Lung microvascular endothelial cell (primary cell): ENCODE results near the gene TOR1AIP1. TPM values are rescaled to one million over a fixed set of nuclear protein-coding genes. Genes with fewer than 3 reads are reported as not detected.
"Not testable (repeated sequence)": the region's sequence is repeated elsewhere in the genome, so short reads cannot be mapped to it uniquely, and the experiment has no call there.

ENCODE experiments used
- DNase-seq, 2 donors: peaks; one replicate each; pipeline versions ENCODE4 v3.0.0 to v3.0.0-alpha.2; 2010; ENCODE audit warnings: low read depth in 2 of 2
- total RNA-seq: library from RNA; depleted of rRNA; stranded (reverse); fragments of >200 nt; gene quantifications from 2 replicates; pipeline ENCODE4 v1.2.1, GENCODE V29; 2014

The TOR1AIP1 gene
- total RNA-seq, 1 donor from 2014 or later: 22.6 TPM

DNA sequence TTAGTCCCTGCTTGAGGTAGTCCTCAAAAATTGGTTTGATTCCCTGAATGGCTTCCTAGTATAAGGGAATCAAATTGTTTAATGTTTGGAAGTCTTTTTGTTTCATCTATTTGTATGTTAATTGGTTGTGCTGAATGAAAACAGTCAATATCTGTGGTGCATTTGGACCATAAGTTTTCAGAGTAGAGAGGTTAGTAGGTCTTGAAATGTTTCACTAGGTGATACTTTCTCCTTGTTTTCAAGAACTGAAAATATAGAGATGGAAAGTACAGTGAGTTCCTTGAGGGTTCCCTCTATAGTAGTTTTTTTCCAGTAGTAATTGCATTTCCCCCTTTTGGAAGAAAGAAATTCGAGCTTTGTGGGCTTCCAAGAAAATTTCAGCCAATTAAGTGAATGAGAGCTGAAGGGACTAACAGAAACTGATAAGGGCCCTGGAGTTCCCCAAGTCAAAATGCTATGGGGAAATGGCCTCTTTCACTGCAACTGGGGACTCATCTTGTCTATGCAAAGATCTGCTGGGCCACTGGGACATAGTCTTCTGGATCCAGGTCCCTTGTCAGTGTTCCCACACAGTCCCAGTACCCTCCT, 53.9 kb downstream of the TOR1AIP1 start:
- DNase-seq: no peak

DNA sequence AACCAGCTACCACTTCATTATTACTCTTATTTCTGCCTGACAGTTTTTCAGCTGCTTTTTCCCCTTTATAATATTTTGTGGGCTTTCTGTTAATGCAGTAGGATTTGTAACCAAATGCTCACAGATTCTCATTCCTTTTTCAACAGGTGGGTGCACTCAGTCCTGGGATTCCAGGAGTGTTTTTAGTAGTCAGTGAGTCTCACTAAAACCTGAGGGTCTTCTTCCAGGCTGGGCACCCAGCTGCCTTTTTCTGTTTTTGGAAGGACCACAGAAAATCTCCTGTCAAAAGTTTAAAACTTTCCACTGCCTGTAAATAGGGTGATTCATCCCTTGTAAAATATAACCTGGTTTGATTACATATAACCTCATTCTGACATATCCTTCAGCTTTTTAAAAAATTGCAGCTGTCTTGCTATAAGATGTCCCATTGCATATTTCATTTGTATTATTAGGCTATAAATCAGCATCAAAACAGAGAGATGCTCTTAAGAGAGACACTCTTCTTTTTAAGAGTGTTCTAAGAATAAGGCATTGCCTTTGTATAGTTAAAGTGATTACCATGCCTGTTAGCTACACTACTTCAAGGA, 55.7 kb downstream of the TOR1AIP1 start:
- DNase-seq: no peak

DNA sequence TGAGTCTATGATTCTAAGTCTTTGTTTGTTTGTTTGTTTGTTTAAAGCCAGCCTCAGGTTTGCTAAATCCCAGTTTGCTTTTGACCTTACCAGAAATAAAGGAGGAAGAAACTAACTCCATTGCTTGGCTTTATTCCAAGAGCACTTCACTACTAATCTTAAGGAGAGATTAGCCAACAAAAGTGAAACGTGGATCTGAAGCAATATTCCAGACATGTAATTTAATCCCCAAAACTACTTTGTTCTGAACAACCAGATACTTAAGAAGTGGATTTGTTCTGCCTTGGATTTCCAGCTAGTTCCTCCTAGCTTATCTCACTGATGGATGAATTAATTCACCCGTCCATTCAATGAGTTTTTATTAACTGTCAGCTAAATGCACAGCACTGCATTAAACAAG, 56.7 kb downstream of the TOR1AIP1 start:
- DNase-seq: no peak

DNA sequence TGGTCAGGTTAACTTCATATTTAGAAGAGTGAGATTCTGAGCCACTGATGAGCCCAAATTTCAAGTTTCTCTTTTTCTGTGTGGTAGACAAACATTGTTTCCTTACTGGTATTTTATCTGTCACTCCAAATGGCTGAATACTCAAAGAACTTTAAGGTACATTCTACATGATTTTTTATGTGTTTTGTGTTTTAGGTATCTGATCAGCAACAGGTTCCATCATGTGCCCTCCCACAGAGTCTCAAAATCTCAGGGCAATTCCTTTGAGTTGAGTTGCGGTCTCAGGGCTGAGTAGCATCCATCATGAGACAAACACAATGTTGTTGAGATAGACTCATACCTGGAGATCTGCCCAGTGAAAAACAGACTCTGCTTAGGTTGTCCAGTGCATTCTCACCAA, 57.9 kb downstream of the TOR1AIP1 start:
- DNase-seq: no peak

DNA sequence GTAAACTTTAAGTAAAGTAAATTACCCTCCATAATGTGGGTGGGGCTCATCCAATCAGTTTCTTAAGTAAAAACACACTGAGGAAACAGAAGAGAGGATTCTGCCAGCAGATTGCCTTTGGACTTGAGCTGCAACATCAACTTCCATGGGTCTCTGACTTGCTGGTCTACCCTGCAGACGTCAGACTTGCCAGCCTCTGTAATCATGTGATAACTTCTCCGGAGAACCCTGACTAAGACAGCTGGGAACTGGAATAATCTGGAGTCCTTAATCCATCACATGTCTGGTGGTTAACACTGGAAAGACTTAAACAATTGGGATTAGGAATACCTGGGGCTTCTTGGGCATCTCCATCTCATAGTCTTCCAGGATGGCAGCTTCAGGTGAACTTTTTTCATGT, 59.4 kb downstream of the TOR1AIP1 start:
- no peak for DNase-seq

DNA sequence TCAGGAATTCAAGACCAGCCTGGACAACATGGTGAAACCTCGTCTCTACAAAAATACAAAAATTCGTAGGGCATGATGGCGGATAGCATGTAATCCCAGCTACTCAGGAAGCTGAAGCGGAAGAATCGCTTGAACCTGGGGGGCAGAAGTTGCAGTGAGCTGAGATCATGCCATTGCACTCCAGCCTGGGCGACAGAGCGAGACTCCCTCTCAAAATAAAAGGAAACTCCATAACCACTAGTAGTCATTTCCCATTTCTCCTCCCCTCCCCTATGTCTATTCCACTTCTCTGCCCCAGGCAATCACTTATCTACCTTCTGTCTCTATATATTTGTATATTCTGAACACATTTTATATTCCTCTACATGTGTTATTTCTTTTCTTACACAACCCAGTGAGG, 68.6 kb downstream of the TOR1AIP1 start:
- DNase-seq: no peak

DNA sequence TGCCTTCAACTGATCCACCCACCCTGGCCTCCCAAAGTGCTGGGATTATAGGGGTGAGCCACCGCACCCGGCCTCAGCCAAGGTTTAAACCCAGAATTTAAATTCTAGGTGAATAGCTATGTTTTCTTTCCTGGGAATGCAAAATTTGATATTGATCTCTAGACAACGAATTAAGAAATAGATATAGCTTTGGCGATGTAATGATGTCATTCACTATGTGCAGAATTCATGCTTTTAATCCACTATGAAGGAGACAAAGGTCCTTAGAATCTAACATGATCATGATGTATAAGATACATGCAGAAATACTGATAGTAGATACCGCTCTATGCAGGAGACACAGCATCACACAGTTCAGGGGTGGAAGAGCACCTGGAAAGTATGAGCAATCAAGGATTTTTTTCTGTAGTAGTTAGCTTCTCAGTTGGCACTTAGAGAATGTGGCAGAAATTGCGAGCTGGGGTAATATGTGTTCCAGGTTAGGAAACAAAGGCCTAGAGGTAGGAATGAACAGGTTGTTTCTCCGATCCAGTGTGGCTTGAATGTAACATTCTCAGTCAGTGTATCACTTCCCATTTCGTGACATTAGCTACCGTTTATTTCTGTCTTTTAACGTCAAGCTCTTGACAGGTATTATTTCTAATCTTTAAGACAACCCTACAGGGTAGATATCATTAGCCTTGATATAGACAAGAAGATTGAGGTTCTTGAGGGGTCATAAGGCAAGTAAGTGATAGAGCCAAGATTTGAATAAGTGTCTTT, 69.5 kb downstream of the TOR1AIP1 start:
- no peak for DNase-seq

DNA sequence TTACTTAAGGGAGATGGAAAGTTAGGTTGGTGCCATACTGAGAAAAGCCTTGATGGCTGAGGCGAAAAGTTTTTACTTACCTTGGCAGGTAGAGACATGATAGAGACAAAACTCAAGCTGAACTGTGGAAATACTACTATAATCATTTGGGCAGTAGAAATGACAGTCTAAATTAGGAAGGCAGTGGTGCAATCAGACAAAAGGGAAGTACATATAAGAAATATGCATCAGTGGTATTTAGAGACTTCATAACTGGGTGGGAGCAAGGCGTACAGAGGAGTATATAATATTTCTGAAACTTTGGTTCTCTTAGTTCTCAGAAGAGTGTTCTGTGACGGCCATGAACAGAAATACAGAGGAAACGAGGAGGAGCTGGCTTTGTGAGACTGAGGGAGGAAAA, 70.1 kb downstream of the TOR1AIP1 start:
- no peak for DNase-seq

DNA sequence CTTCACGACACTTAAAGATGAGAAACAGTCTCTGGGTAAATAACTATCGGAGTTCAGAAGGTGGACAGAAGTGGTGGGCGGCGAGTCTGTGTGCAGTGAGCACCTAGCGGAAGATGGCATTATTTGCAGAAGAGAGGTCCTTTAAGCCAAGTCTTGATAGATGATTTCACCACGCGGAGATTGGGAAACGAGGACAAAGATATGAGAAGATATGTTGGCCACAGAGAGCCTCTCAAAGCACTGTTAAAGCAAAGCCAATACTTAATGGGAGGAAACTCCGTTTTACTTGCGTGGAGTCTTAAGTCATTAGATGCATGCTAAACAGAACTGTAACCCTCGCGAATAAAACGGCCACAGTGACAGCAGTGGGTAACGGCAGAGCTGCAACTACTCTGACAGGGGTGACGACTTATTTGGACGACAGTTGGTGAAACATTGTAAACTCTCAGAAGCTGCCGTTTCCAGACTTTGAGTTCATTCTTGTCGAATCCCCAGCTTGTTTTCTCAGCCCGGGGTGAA, 71.9 kb downstream of the TOR1AIP1 start:
- DNase-seq: peak in 1 of 2 donors; percentile 54

DNA sequence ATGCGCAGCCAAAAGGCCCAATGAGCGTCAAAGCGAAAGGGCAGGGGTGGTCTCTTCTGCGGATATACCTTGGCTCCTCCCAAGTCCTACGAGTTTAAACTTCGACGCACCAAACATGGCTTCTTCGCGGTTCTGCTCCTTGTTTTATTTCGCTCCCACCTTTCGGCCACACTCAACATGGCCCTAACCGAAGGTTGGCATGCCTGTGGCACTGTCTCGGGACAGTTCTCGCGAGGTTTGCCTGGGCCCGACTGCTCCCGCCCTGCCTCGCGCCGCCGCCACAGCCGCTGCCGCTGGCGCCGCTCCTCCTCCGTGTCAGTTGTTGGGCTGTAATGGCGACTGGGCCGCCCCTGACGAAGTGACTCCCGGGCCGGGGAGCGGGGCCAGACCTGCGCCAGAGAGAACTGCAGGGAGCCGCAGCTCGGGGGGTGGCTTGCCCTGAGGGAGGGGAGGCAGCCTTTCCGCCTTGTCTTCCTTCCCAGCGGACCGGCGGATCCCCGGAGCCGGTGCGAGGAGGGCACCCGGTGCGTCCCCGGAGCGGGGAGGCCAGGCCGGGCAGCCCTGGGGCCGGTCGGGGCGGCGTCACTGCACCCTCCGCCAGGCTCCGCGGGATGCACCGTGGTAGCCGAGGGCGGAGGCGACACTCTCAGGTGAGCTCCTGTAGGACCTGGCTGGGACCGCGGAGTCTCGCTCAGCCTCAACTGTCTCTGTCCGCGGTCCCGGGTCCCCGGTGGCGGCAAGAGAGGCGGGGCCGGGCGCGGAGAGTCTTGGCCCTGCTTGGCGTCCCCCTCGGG, 72.6 kb downstream of the TOR1AIP1 start, which contains the start of gene CEP350:
Gene CEP350, plus strand, starts transcription at position 318 of the 794 bp plus-strand sequence. CDS start 31,372 bp downstream, outside the sequence.
- DNase-seq: peak; percentile 98 to 99

DNA sequence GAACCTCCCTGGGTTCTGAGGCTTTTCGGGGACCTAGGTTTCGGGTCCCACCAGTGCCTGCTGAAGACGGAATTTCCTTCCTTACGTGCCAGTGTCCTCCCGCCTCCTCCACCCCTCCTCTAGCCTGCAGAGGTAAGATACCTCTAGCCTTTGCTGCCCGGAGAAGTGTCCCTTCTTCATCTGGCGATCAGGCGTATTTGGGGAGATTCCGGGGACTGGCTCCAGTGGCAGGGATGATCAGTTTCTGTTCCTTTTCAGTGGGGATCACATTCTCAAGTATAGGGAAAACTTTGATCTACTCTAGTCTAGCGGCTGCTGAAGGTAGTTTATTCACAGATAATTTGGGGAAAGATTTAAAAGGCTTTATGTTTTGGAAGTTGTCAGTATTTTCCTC, 73.2 kb downstream of the TOR1AIP1 start:
- peak in 1 of 2 donors; percentile 33 for DNase-seq

DNA sequence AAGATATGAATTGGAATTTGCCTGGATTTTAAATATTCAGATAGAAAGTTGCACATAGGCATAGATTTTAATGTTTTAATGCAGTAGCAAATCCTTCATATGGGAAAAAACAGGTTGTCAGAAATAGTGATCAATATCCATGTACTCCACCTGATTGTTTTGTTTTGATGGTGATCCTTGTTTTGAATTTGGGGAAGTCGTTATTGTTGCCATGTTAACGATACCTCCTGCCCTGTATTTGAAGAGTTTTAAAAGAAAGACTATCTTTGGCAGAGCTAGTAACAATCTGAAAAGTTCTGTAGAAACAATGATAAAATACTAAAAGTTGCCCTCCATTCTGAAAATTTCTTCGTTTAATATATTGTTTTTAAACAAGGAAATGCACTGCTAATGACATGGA, 73.6 kb downstream of the TOR1AIP1 start:
- DNase-seq: peak; percentile 2 to 4

DNA sequence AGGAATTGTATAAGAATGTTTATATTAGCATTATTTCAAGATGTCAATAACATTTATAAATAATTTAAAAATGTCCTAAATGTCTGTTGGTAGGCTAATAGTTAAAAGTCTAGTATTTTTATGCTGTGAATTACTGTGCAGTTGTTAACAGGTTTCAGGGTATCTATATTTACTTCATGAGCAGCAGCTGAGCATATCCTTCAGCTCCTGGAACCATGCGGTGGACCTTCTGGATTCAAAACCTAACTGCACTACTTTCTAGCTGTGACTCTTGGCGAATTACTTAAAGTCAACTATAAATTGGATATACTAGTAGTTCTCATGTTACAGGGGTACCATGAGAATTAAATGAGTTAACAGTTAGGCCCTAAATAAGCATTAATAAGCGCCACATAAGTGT, 76.3 kb downstream of the TOR1AIP1 start:
- no peak for DNase-seq

DNA sequence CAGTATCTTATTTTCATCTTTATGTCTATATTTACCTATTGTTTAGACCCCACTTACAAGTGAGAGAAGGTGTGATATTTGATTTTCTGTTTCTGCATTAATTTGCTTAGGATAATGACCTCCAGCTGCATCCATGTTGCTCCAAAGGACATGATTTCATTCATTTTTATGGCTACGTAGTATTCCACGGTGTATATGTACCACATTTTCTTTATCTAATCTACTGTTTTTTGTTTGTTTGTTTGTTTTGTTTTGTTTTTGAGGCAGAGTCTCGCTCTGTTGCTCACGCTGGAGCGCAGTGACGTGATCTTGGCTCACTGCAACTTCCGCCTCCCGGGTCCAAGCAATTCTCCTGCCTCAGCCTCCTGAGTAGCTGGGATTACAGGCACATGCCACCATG, 80.1 kb downstream of the TOR1AIP1 start:
- not testable (repeated sequence) for DNase-seq

DNA sequence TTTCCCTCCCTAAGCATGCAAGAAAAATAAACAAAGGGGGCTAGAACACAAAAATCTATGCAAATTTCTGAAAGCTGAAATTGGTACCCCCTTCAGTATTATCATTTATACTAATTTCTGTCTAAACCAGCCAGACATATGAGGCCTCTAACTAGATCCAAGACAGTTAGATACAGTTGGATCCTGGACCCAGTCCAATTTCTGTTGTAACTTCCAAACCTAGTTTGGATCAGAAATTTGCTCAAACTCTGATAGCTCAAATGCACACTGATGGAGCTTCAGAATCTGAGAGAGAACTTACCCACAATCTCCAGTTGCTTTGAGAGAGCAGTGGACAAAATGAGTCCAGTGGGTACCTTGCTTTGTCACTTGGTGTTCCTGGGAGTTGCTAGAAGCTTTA, 84.5 kb downstream of the TOR1AIP1 start:
- no peak for DNase-seq

DNA sequence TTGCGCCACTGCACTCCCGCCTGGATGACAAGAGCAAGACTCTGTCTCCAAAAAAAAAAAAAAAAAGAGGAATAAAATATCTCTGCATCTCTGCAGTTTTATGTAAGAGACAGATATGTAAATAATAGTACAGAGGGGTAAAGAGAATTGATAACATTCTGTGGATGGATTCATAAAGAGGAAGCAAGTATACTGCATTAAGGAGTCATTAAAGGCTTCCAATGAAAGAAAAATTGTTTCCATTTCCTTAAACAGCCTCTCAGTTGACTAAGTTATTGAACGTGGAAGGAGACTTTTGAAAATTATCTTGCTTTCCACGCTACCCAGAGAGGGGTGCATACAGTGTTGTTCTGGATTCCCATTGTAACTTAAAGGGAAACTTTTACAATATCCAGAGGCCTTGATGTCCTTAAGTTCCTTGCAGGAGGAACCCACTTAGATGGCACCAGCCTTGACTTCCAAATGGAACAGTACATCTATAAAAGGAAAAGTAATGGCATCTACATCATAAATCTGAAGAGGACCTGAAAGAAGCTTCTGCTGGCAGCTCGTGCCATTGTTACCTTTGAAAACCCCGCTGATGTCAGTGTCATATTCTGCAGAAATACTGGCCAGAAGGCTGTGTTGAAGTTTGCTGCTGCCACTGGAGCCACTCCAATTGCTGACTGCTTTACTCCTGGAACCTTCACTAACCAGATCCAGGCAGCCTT, 86.4 kb downstream of the TOR1AIP1 start:
- DNase-seq: no peak

DNA sequence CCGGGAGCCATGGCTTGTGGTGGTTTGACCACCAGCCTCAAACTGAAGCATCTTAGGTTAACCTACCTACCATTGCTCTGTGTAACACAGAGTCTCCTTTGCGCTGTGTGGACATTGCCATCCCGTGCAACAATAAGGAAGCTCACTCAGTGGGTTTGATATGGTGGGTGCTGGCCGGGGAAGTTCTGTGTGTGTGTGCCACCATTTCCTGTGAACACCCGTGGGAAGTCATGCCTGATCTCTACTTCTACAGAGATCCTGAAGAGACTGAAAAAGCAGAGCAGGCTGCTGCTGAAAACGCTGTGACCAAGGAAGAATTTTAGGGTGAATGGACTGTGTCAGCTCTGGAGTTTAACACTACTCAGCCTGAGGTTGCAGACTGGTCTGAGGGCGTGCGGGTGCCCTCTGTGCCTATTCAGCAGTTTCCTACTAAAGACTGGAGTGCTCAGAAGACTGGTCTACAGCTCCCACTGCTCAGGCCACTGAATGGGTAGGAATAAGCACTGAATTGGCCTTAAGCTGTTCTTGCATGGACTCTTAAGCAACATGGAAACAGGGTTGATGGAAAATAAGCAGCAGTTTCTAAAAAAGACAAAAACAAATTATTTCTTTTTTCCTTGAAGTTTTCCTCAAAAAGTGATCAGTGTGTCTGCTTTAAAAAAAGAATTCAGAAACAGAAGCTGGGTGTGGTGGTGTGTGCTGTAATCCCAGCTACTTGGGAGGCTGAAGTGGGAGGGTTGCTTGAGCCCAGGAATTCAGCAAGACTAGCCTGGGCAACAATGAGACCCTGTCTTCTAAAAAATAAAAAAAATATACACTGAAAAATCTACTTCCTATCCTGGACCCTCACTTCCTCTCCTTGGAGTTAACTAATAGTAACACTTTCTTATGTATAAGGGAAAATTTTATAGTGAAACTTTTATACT, 87.2 kb downstream of the TOR1AIP1 start:
- no peak for DNase-seq
